GM12864 (cell line): ENCODE results near the gene HOXD10.

Experiments used
- DNase-seq: peaks from one replicate; pipeline ENCODE4 v3.0.0-alpha.2; 2011; ENCODE audit warnings: low read depth
- H3K4me3 ChIP-seq: 2 replicates; pipeline ENCODE4 v1.5.1; 2011; ENCODE audit warnings: mild to moderate bottlenecking, low read depth, low read length, control low read depth
- TF ChIP-seq, protein P1 (sequence below): IDR thresholded peaks from 2 replicates; pipeline ENCODE4 v1.5.1; 2011; ENCODE audit warnings: low read depth, mild to moderate bottlenecking, moderate library complexity, low read length, control low read depth, inconsistent platforms; ENCODE audit errors: missing control alignments

HOXD10 gene

GRCh38 chr2:176158186-176158591 lies 41.6 kb downstream of the HOXD10 start:
- TF ChIP-seq, protein P1, sequence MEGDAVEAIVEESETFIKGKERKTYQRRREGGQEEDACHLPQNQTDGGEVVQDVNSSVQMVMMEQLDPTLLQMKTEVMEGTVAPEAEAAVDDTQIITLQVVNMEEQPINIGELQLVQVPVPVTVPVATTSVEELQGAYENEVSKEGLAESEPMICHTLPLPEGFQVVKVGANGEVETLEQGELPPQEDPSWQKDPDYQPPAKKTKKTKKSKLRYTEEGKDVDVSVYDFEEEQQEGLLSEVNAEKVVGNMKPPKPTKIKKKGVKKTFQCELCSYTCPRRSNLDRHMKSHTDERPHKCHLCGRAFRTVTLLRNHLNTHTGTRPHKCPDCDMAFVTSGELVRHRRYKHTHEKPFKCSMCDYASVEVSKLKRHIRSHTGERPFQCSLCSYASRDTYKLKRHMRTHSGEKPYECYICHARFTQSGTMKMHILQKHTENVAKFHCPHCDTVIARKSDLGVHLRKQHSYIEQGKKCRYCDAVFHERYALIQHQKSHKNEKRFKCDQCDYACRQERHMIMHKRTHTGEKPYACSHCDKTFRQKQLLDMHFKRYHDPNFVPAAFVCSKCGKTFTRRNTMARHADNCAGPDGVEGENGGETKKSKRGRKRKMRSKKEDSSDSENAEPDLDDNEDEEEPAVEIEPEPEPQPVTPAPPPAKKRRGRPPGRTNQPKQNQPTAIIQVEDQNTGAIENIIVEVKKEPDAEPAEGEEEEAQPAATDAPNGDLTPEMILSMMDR = no peak
- H3K4me3 ChIP-seq = no peak overlapping the region
- DNase-seq = no peak

DNA sequence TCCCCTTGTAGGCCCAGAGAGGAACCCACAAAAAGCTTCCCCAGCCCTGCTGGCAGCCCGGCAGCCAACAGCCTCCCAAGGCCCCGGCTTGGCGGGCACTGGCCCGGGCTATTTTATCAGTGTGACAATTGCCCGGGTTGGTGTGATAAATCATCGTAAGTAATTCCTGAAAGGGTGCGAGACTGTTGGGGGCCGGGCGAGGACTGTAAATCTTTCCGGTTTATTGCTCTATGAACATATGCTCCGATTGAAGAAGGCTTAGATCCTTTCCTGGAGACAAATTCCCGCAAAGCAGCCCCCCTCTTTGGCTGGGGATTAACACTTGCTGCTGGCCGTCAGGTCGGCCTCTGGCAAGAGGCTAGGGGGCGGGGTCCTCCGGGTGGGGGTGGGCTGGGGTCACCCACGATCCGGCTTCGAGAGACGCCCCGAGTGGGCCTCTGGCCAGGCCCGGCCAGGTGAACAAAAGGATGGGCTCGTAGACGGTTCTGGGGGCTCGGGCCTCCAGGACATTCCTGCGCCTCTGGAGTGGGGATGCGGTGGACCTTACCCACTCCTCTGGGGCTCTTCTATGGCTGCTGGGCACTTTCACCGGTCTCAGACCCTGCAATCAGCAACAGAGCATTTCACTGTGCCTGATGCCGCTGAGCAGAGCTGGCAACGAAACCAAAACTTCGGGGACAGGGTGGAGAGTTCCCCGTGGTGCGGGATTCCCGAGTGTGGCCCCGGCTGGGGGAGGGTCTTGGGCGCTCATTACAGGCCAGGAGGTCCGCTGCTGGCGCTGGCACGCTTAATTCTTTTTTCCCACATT lies 42.5 kb downstream of the HOXD10 start:
- TF ChIP-seq, protein P1 = no peak
- DNase-seq = no peak
- H3K4me3 ChIP-seq = no peak overlapping the region

GRCh38 chr2:176159663-176160250 lies 43.2 kb downstream of the HOXD10 start:
- TF ChIP-seq, protein P1 = no peak
- no peak overlapping the region for H3K4me3 ChIP-seq
- no peak for DNase-seq

DNA sequence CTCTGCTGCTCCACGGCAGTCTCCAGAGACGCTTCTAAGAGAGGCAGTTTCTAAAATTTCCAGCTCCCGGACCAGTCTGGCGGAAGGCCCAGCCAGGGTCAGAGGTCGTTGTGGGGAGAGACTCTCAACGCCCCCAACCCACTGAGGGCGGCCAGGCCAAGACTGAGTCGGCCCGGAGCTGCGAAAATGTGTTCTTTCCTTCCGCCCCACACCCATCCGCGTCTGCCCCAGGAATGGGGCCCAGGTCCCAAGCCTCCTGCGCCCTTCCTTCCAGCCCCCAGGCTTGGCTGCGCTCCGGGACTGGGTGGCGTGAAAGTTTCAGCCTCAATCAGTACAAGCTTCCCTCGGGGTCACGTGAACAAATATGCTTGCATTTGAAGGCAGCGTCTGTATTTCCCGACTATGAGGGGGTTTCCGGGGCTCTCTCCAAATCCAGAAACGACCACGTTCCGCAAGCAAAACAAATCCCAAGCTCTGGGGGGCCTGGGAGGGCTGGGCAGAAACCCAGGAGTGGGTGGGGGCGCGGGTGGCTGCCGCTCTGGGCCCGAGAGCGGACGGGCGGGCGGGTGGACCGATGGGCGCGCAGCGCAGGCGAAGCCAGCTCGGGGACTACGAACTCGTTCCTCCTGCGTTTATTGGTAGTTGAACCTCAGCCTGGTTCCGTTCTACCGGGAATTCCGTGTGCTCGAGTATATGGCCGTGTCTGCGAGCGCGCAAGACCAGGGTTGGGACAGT lies 43.8 kb downstream of the HOXD10 start:
- TF ChIP-seq, protein P1 = no peak
- DNase-seq = no peak
- no peak overlapping the region for H3K4me3 ChIP-seq

- no peak overlapping the region for H3K4me3 ChIP-seq
- TF ChIP-seq, protein P1 = no peak
- DNase-seq = no peak
These were observed 44.6 kb downstream of the HOXD10 start for GRCh38 chr2:176160986-176161824.

GRCh38 chr2:176161825-176162626 lies 45.4 kb downstream of the HOXD10 start:
- no peak overlapping the region for H3K4me3 ChIP-seq
- TF ChIP-seq, protein P1 = no peak

More at GRCh38 chr2:176161825-176162626, 45.4 kb downstream of the HOXD10 start:
- no peak for DNase-seq
